CD14-positive monocyte (primary cell): ENCODE measurements around the gene MANSC4. TPM values are rescaled to one million over a fixed set of nuclear protein-coding genes. Genes with fewer than 3 reads are reported as not detected.
A peak's percentile ranks its signal among the peaks of the same experiment; 100 is the strongest.

ENCODE experiments used
- DNase-seq, 3 donors: peaks; one replicate each; pipeline ENCODE4 v3.0.0-alpha.2; 2011 to 2022
- H2AFZ ChIP-seq: 2 replicates; pipeline ENCODE4 v1.6.0; 2012; ENCODE audit warnings: mild to moderate bottlenecking, low read depth, low read length, inconsistent platforms; ENCODE audit not compliant: insufficient read depth, poor library complexity, severe bottlenecking
- H3K27ac ChIP-seq, 2 donors: 1 replicate in 1 of 2; 2 replicates in 1 of 2; pipeline ENCODE4 v1.5.1; 2012 to 2013; ENCODE audit warnings: low read length in 2 of 2, control low read depth in 1 of 2, inconsistent platforms in 1 of 2, low read depth in 1 of 2, mild to moderate bottlenecking in 1 of 2
- H3K27me3 ChIP-seq, 2 donors: one replicate each; pipeline versions ENCODE4 v1.6.0 to v1.6.1; 2011 to 2013; ENCODE audit warnings: low read length in 2 of 2; ENCODE audit not compliant: control insufficient read depth in 2 of 2, insufficient read depth in 2 of 2
- H3K36me3 ChIP-seq, 2 donors: replicated peaks in 1 of 2; 1 replicate in 1 of 2; 2 replicates in 1 of 2; pipeline versions ENCODE4 v1.5.1 to v1.6.1; 2012 to 2013; ENCODE audit warnings: low read length in 2 of 2, control low read depth in 1 of 2, inconsistent platforms in 1 of 2, mild to moderate bottlenecking in 1 of 2; ENCODE audit not compliant: insufficient read depth in 2 of 2, control insufficient read depth in 1 of 2
- H3K4me1 ChIP-seq, 2 donors: 1 replicate in 1 of 2; 2 replicates in 1 of 2; pipeline versions ENCODE4 v1.5.1 to v1.6.1; 2012 to 2013; ENCODE audit warnings: low read length in 2 of 2, control low read depth in 1 of 2, inconsistent platforms in 1 of 2, mild to moderate bottlenecking in 1 of 2, moderate library complexity in 1 of 2; ENCODE audit not compliant: insufficient read depth in 2 of 2, control insufficient read depth in 1 of 2
- H3K4me2 ChIP-seq: replicated peaks from 2 replicates; pipeline ENCODE3; 2012; ENCODE audit warnings: low read length, moderate library complexity, mild to moderate bottlenecking; ENCODE audit not compliant: poor library complexity, severe bottlenecking; ENCODE audit errors: extremely low read depth
- H3K4me3 ChIP-seq, 3 experiments: fragments of 200-600 bp in 1 of 3; sonication (generic) in 1 of 3; replicated peaks in 1 of 3; 1 replicate in 2 of 3; 2 replicates in 1 of 3; pipeline ENCODE4 v1.5.1; 2011 to 2013; ENCODE audit warnings: low read length in 3 of 3, mild to moderate bottlenecking in 3 of 3, control low read depth in 2 of 3, low read depth in 2 of 3, inconsistent platforms in 1 of 3, moderate library complexity in 1 of 3
- H3K79me2 ChIP-seq: 2 replicates; pipeline ENCODE4 v1.6.0; 2012; ENCODE audit warnings: mild to moderate bottlenecking, control low read depth, inconsistent platforms, low read length, moderate library complexity; ENCODE audit not compliant: insufficient read depth
- H3K9ac ChIP-seq: 2 replicates; pipeline ENCODE4 v1.6.0; 2017; ENCODE audit warnings: low read length, mild to moderate bottlenecking; ENCODE audit not compliant: insufficient read depth, poor library complexity, severe bottlenecking
- H3K9me3 ChIP-seq, 2 donors: replicated peaks in 1 of 2; 1 replicate in 1 of 2; 2 replicates in 1 of 2; pipeline versions ENCODE4 v1.5.1 to v1.6.1; 2012 to 2013; ENCODE audit warnings: low read length in 2 of 2, control low read depth in 1 of 2; ENCODE audit not compliant: control insufficient read depth in 1 of 2, insufficient read depth in 1 of 2
- H4K20me1 ChIP-seq: 2 replicates; pipeline ENCODE4 v1.6.0; 2012; ENCODE audit warnings: mild to moderate bottlenecking, low read length, control low read depth, moderate library complexity; ENCODE audit not compliant: insufficient read depth
- H3K27ac Mint-ChIP-seq, 7 donors: one replicate each; pipeline ENCODE4 v1.8.0; 2020; ENCODE audit warnings: mild to moderate bottlenecking in 7 of 7, mixed read lengths in 7 of 7, moderate library complexity in 6 of 7, inconsistent platforms in 2 of 7
- H3K27me3 Mint-ChIP-seq, 3 donors: one replicate each; pipeline ENCODE4 v1.8.0; 2021 to 2022; ENCODE audit warnings: low read depth in 3 of 3, mild to moderate bottlenecking in 3 of 3, mixed read lengths in 3 of 3, moderate library complexity in 3 of 3, inconsistent platforms in 1 of 3
- H3K36me3 Mint-ChIP-seq, 2 donors: one replicate each; pipeline ENCODE4 v1.8.0; 2020; ENCODE audit warnings: mixed read lengths in 2 of 2, inconsistent platforms in 1 of 2, mild to moderate bottlenecking in 1 of 2
- H3K4me1 Mint-ChIP-seq: one replicate; pipeline ENCODE4 v1.8.0; 2020; ENCODE audit warnings: mild to moderate bottlenecking, mixed read lengths
- H3K4me3 Mint-ChIP-seq, 2 donors: one replicate each; pipeline ENCODE4 v1.8.0; 2020; ENCODE audit warnings: mild to moderate bottlenecking in 2 of 2, mixed read lengths in 2 of 2, moderate library complexity in 1 of 2
- H3K9me3 Mint-ChIP-seq, 7 donors: one replicate each; pipeline ENCODE4 v1.8.0; 2020 to 2022; ENCODE audit warnings: mixed read lengths in 7 of 7, mild to moderate bottlenecking in 6 of 7, moderate library complexity in 6 of 7, inconsistent platforms in 2 of 7
- WGBS: methylation state at CpG from one replicate; pipeline ENCODE4 v1.1.5; 2013; ENCODE audit warnings: missing lambda C conversion rate; ENCODE audit not compliant: insufficient coverage; 5-methylcytosine and 5-hydroxymethylcytosine counted together
- intact Hi-C, 2 donors: fragments of 100-400 bp; cut with micrococcal nuclease; formaldehyde crosslinking; loops; one replicate each; pipeline versions ENCODE4 v1.15.0 to v1.15.1; 2023
- polyA plus RNA-seq, 3 donors: library from polyadenylated mRNA; depleted of rRNA in 1 of 3; unstranded in 2 of 3; stranded (reverse) in 1 of 3; fragments of 300-500 nt in 2 of 3; fragments of >200 nt in 1 of 3; fragmentation: Illumina TruSeq in 2 of 3; gene quantifications; 1 replicate in 2 of 3; 2 replicates in 1 of 3; pipeline ENCODE4 v1.2.3, GENCODE V29; 2012 to 2021
- TF ChIP-seq, protein P1 (sequence below): fragments of 200-600 bp; IDR thresholded peaks from one replicate; pipeline ENCODE4 v1.8.0; 2022; ENCODE audit warnings: antibody characterized with exemption, mild to moderate bottlenecking

The MANSC4 gene
- polyA plus RNA-seq, 3 donors: not detected

DNA sequence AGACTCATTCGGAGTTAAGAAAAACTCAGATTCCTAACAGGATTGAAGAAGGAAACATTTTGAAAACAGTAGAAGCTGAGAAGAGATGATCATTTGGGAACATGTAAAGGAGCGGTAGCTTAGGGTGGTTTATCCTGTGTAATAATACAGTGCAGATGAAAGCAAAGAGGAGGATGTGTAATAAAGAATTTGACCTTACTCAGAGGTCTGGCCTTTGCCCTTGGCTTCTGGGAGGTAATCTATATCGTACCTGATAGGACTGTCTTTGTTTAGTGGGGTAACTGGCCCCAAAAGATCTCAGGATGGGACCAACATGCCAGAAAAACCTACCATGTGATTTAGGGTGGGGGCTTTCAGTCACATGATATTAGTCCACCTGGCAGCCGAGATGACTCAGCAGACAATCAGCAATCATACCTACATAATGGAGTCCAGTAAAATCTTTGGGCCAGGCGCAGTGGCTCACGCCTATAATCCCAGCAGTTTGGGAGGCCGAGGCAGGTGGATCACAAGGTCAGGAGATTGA is 23.3 kb downstream of the MANSC4 start:
- Mint-ChIP-seq H3K27me3 (peaks cover 0 to 1% (median 0%) of the 10 kb centered on the region in 3 donors), H3K27ac (peak overlapping the region in 1 of 7 donors; percentile 13), H3K4me1 (peaks cover 6% of the 10 kb centered on the region), H3K4me3 (no peak overlapping the region), H3K9me3 (no peaks in the 10 kb centered on the region), H3K36me3 (peaks cover 27 to 32% of the 10 kb centered on the region in 2 donors)
- TF ChIP-seq, protein P1, sequence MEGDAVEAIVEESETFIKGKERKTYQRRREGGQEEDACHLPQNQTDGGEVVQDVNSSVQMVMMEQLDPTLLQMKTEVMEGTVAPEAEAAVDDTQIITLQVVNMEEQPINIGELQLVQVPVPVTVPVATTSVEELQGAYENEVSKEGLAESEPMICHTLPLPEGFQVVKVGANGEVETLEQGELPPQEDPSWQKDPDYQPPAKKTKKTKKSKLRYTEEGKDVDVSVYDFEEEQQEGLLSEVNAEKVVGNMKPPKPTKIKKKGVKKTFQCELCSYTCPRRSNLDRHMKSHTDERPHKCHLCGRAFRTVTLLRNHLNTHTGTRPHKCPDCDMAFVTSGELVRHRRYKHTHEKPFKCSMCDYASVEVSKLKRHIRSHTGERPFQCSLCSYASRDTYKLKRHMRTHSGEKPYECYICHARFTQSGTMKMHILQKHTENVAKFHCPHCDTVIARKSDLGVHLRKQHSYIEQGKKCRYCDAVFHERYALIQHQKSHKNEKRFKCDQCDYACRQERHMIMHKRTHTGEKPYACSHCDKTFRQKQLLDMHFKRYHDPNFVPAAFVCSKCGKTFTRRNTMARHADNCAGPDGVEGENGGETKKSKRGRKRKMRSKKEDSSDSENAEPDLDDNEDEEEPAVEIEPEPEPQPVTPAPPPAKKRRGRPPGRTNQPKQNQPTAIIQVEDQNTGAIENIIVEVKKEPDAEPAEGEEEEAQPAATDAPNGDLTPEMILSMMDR: no peak
- intact Hi-C loops: no loop called here
- H4K20me1 ChIP-seq: no peaks in the 10 kb centered on the region
- no peaks in the 10 kb centered on the region for H3K27me3 ChIP-seq
- peaks cover 20 to 30% of the 10 kb centered on the region in 2 donors for H3K36me3 ChIP-seq
- H3K4me2 ChIP-seq: no peak overlapping the region
- DNase-seq: no peak
- H3K27ac ChIP-seq: no peak overlapping the region
- 100% methylated on average over 1 of the region's 7 CpGs for WGBS
- no peaks in the 10 kb centered on the region for H3K4me1 ChIP-seq
- no peak overlapping the region for H3K4me3 ChIP-seq
- no peak overlapping the region for H3K9ac ChIP-seq
- no peaks in the 10 kb centered on the region for H3K79me2 ChIP-seq
- no peaks in the 10 kb centered on the region for H3K9me3 ChIP-seq
- H2AFZ ChIP-seq: no peak overlapping the region

DNA sequence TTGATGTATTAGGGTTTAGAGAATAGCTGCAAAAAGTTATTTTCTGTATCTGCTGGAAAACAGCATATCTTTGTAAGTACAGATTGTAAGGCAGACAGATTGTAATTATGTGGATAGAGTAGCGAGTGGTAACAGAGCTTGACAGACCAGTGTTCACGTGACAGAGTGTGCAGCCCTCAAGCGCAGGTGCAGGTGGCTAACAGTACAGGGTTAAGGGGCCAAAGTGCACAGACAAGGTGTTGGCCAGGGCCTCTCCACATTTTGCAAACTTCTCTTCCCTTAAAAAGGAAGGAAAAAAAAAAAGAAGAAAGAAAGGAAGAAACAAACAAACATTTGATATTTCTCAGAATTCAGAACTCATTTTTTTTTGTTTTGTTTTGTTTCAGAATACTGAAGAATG is 25.2 kb downstream of the MANSC4 start:
- no peaks in the 10 kb centered on the region for H3K9me3 ChIP-seq
- Mint-ChIP-seq H3K27ac (no peak overlapping the region), H3K4me1 (peaks cover 6% of the 10 kb centered on the region), H3K36me3 (peaks cover 30 to 45% of the 10 kb centered on the region in 2 donors), H3K27me3 (peaks cover 0 to 1% (median 0%) of the 10 kb centered on the region in 3 donors), H3K9me3 (no peaks in the 10 kb centered on the region), H3K4me3 (no peak overlapping the region)
- no peaks in the 10 kb centered on the region for H4K20me1 ChIP-seq
- no peaks in the 10 kb centered on the region for H3K4me1 ChIP-seq
- no peak overlapping the region for H3K4me2 ChIP-seq
- intact Hi-C loops: no loop called here
- no peak overlapping the region for H3K27ac ChIP-seq
- H2AFZ ChIP-seq: no peak overlapping the region
- H3K27me3 ChIP-seq: no peaks in the 10 kb centered on the region
- WGBS: 100% methylated on average over 1 of the region's 3 CpGs
- no peak for DNase-seq
- H3K79me2 ChIP-seq: no peaks in the 10 kb centered on the region
- peaks cover 24 to 35% of the 10 kb centered on the region in 2 donors for H3K36me3 ChIP-seq
- H3K4me3 ChIP-seq: no peak overlapping the region
- no peak overlapping the region for H3K9ac ChIP-seq
- TF ChIP-seq, protein P1: no peak
